NCI-H1694 (cell line): ENCODE data around the gene DENND6B.
A peak's percentile ranks its signal among the peaks of the same experiment; 100 is the strongest.
"Not testable (repeated sequence)": the region's sequence is repeated elsewhere in the genome, so short reads cannot be mapped to it uniquely, and the experiment has no call there.

Experiments
- DNase-seq: peaks from one replicate; lab custom pipeline; 2025; lab: John Stamatoyannopoulos, UW

The DENND6B gene

GRCh38 chr22:50286701-50287318 is 40.0 kb downstream of the DENND6B start:
- no peak for DNase-seq

- DNase-seq, result no peak
These were observed 40.5 kb downstream of the DENND6B start for GRCh38 chr22:50286275-50286674.

- DNase-seq, result no peak
These were observed 41.1 kb downstream of the DENND6B start for GRCh38 chr22:50285568-50286229.

- DNase-seq, result no peak
These were observed 42.3 kb downstream of the DENND6B start for GRCh38 chr22:50284479-50284878.

- no peak for DNase-seq
These were observed 43.0 kb downstream of the DENND6B start for GRCh38 chr22:50283821-50284220.

- no peak for DNase-seq
These were observed 44.3 kb downstream of the DENND6B start for GRCh38 chr22:50282361-50283155.

GRCh38 chr22:50281957-50282356 is 44.9 kb downstream of the DENND6B start:
- no peak for DNase-seq

GRCh38 chr22:50281384-50281760 is 45.4 kb downstream of the DENND6B start:
- DNase-seq, result no peak

GRCh38 chr22:50280708-50281383 is 46.0 kb downstream of the DENND6B start:
- no peak for DNase-seq

- no peak for DNase-seq
These were observed 46.6 kb downstream of the DENND6B start for GRCh38 chr22:50280022-50280707.

- no peak for DNase-seq
These were observed 47.7 kb downstream of the DENND6B start for GRCh38 chr22:50278956-50279619.

- no peak for DNase-seq
These were observed 48.4 kb downstream of the DENND6B start for GRCh38 chr22:50278461-50278860.

- no peak for DNase-seq
These were observed 49.1 kb downstream of the DENND6B start for GRCh38 chr22:50277761-50278160.

- peak; percentile 19 for DNase-seq
These were observed 50.7 kb downstream of the DENND6B start for GRCh38 chr22:50276143-50276542.

- DNase-seq, result no peak
These were observed 51.4 kb downstream of the DENND6B start for GRCh38 chr22:50275181-50276055.

- no peak for DNase-seq
These were observed 52.0 kb downstream of the DENND6B start for GRCh38 chr22:50274771-50275170.

GRCh38 chr22:50274311-50274710 is 52.5 kb downstream of the DENND6B start:
- peak; percentile 72 for DNase-seq

GRCh38 chr22:50273781-50274180 is 53.0 kb downstream of the DENND6B start:
- DNase-seq, result not testable (repeated sequence)

- not testable (repeated sequence) for DNase-seq
These were observed 53.5 kb downstream of the DENND6B start for GRCh38 chr22:50273352-50273751.

GRCh38 chr22:50272044-50272802 is 54.6 kb downstream of the DENND6B start:
- DNase-seq, result no peak
